Endothelial cell of umbilical vein (primary cell): ENCODE data around the gene TUBB2A. TPM values are rescaled to one million over a fixed set of nuclear protein-coding genes. Genes with fewer than 3 reads are reported as not detected.

ENCODE experiments used
- BruUV-seq: library from RNA; stranded (reverse); fragments of 400-500 nt; replicated peaks from 2 replicates; lab custom pipeline; 2021; lab: Mats Ljungman, UMichigan
- CTCF ChIA-PET: fragments of 300-600, 350-600 bp; sonication (Branson Sonifier 250); formaldehyde crosslinking; loops from one replicate; lab custom pipeline; 2021; ENCODE audit warnings: antibody characterized with exemption, inconsistent platforms; lab: Charles Lee
- POLR2A ChIA-PET: fragments of 300-600, 350-600 bp; sonication (Branson Sonifier 250); formaldehyde crosslinking; loops from one replicate; lab custom pipeline; 2021; ENCODE audit warnings: antibody characterized with exemption, inconsistent platforms; lab: Charles Lee
- DNase-seq: peaks from one replicate; pipeline ENCODE4 v3.0.0-alpha.2; 2011; ENCODE audit warnings: low read depth, low spot score
- FAIRE-seq: peaks from 2 replicates; lab custom pipeline; 2011; peaks lifted over from hg19 to GRCh38; lab: Jason Lieb, UNC
- H2AFZ ChIP-seq: 2 replicates; pipeline ENCODE4 v1.6.0; 2012; ENCODE audit warnings: low read depth, low read length, control low read depth, inconsistent platforms
- H3K27ac ChIP-seq: 2 replicates; pipeline ENCODE4 v1.5.1; 2011; ENCODE audit warnings: low read depth, mild to moderate bottlenecking, control low read depth, low read length, moderate library complexity; ENCODE audit not compliant: insufficient read depth
- H3K27me3 ChIP-seq, 2 experiments: 2 replicates each; pipeline versions ENCODE4 v1.6.0 to v1.6.1; 2011; ENCODE audit warnings: low read length in 2 of 2, mixed read lengths in 1 of 2; ENCODE audit not compliant: control insufficient read depth in 2 of 2, insufficient read depth in 2 of 2
- H3K36me3 ChIP-seq, 2 experiments: 2 replicates in 1 of 2; 3 replicates in 1 of 2; pipeline ENCODE4 v1.5.1; 2011; ENCODE audit warnings: low read length in 2 of 2, mild to moderate bottlenecking in 1 of 2, moderate library complexity in 1 of 2; ENCODE audit not compliant: control insufficient read depth in 2 of 2, insufficient read depth in 2 of 2; ENCODE audit errors: extremely low read depth in 1 of 2
- H3K4me1 ChIP-seq: 3 replicates; pipeline ENCODE4 v1.5.1; 2011; ENCODE audit warnings: mild to moderate bottlenecking, low read length; ENCODE audit not compliant: control insufficient read depth, insufficient read depth; ENCODE audit errors: extremely low read depth
- H3K4me2 ChIP-seq: 2 replicates; pipeline ENCODE4 v1.6.1; 2011; ENCODE audit warnings: low read length, control low read depth, mixed read lengths; ENCODE audit not compliant: insufficient read depth
- H3K4me3 ChIP-seq, 3 experiments: fragments of 200-600 bp in 1 of 3; sonication (generic), shearing (Covaris generic) in 1 of 3; replicated peaks in 1 of 3; 2 replicates each; pipeline ENCODE4 v1.5.1; 2011 to 2016; ENCODE audit warnings: control low read depth in 3 of 3, low read length in 3 of 3, mild to moderate bottlenecking in 2 of 3, inconsistent platforms in 1 of 3, low read depth in 1 of 3, moderate library complexity in 1 of 3; ENCODE audit not compliant: insufficient read depth in 1 of 3
- H3K79me2 ChIP-seq: 2 replicates; pipeline ENCODE4 v1.6.0; 2012; ENCODE audit warnings: low read length, inconsistent platforms; ENCODE audit not compliant: control insufficient read depth, insufficient read depth
- H3K9ac ChIP-seq: replicated peaks from 2 replicates; pipeline ENCODE3; 2011; ENCODE audit warnings: low read length, control low read depth; ENCODE audit not compliant: insufficient read depth; ENCODE audit errors: extremely low read depth
- H3K9me1 ChIP-seq: replicated peaks from 3 replicates; pipeline ENCODE4 v1.6.0; 2011; ENCODE audit warnings: mild to moderate bottlenecking, low read length; ENCODE audit not compliant: control insufficient read depth, insufficient read depth; ENCODE audit errors: extremely low read depth
- H3K9me3 ChIP-seq: replicated peaks from 2 replicates; pipeline ENCODE4 v1.5.1; 2012; ENCODE audit warnings: low read length, inconsistent platforms; ENCODE audit not compliant: control insufficient read depth, insufficient read depth
- H4K20me1 ChIP-seq: replicated peaks from 2 replicates; pipeline ENCODE3; 2011; ENCODE audit warnings: mild to moderate bottlenecking, low read length; ENCODE audit not compliant: control insufficient read depth, insufficient read depth; ENCODE audit errors: extremely low read depth
- CTCF ChIP-seq, 2 donors: IDR thresholded peaks; 1 replicate in 1 of 2; 2 replicates in 1 of 2; pipeline ENCODE4 v1.5.1; 2011; ENCODE audit warnings: low read length in 2 of 2, mild to moderate bottlenecking in 2 of 2, moderate library complexity in 2 of 2, control low read depth in 1 of 2, inconsistent platforms in 1 of 2, low read depth in 1 of 2; ENCODE audit not compliant: insufficient read depth in 1 of 2; ENCODE audit errors: extremely low read depth in 1 of 2
- EZH2 ChIP-seq: IDR thresholded peaks from 2 replicates; pipeline ENCODE4 v1.6.1; 2012; ENCODE audit warnings: borderline replicate concordance, low read depth, mild to moderate bottlenecking, moderate library complexity, low read length, inconsistent platforms; ENCODE audit not compliant: severe bottlenecking
- FOS ChIP-seq: IDR thresholded peaks from 2 replicates; pipeline ENCODE4 v1.6.1; 2011; ENCODE audit warnings: mild to moderate bottlenecking, low read length, moderate library complexity, borderline replicate concordance; ENCODE audit not compliant: insufficient read depth
- GATA2 ChIP-seq: IDR thresholded peaks from 2 replicates; pipeline ENCODE4 v1.7.0; 2011; ENCODE audit warnings: low read depth, mild to moderate bottlenecking, moderate library complexity, mixed read lengths, low read length; ENCODE audit not compliant: insufficient read length, insufficient read depth
- JUN ChIP-seq: IDR thresholded peaks from 2 replicates; pipeline ENCODE4 v1.6.1; 2011; ENCODE audit warnings: borderline replicate concordance, low read depth; ENCODE audit not compliant: insufficient read length, insufficient read depth
- MYC ChIP-seq: IDR thresholded peaks from one replicate; pipeline ENCODE4 v1.6.1; 2011; ENCODE audit warnings: mild to moderate bottlenecking, low read depth, low read length
- POLR2A ChIP-seq: IDR thresholded peaks from 2 replicates; pipeline ENCODE4 v1.6.1; 2012; ENCODE audit warnings: low read depth, mild to moderate bottlenecking, control low read depth, low read length
- POLR2AphosphoS5 ChIP-seq: IDR thresholded peaks from 2 replicates; pipeline ENCODE4 v1.6.1; 2012; ENCODE audit warnings: low read depth, mild to moderate bottlenecking, control low read depth, low read length, moderate library complexity; ENCODE audit not compliant: insufficient read depth
- dilution Hi-C: fragments of 300-500 bp; cut with MboI; formaldehyde crosslinking; loops from one replicate; pipeline ENCODE4 v1.15.0; 2019; ENCODE audit warnings: low sequenced_read_pairs; ENCODE audit not compliant: extremely low pct_ligation_motif_present
- intact Hi-C: fragments of 100-400 bp; cut with micrococcal nuclease; formaldehyde crosslinking; loops from one replicate; pipeline ENCODE4 v1.10.0; 2022
- polyA plus RNA-seq, 4 experiments: library from polyadenylated mRNA; depleted of rRNA in 3 of 4; stranded (reverse) in 3 of 4; unstranded in 1 of 4; fragments of >200 nt; gene quantifications; 2 replicates each; pipeline versions ENCODE4 v1.2.1 to v1.2.3, GENCODE V29; 2011 to 2012; ENCODE audit warnings: missing spikeins in 1 of 4
- total RNA-seq: library from RNA; stranded (reverse); gene quantifications from 2 replicates; pipeline ENCODE4 v1.2.3, GENCODE V29; 2021
- TF ChIP-seq, protein P1 (sequence below): IDR thresholded peaks from 2 replicates; pipeline ENCODE4 v1.6.1; 2011; ENCODE audit not compliant: insufficient read depth, insufficient read length

The TUBB2A gene
- total and polyA plus RNA-seq, 2 donors (not counting 3 experiments of a cell fraction or from before 2014, with no cell fraction given): 80.3 to 99.2 TPM

GRCh38 chr6:3144571-3144970 lies 12.8 kb downstream of the TUBB2A start:
- no peaks in the 10 kb centered on the region for H4K20me1 ChIP-seq
- no peak for TF ChIP-seq JUN
- TF ChIP-seq EZH2: no peak
- TF ChIP-seq FOS: no peak
- TF ChIP-seq CTCF (IDR thresholded peaks at IDR 0.05; ENCODE audit: extremely low read depth in 1 of 2, insufficient read depth in 1 of 2, low read depth in 1 of 2, low read length in 2 of 2): no peak
- TF ChIP-seq, protein P1, sequence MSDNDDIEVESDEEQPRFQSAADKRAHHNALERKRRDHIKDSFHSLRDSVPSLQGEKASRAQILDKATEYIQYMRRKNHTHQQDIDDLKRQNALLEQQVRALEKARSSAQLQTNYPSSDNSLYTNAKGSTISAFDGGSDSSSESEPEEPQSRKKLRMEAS: no peak
- no peak for TF ChIP-seq MYC
- no peak for TF ChIP-seq POLR2AphosphoS5
- no peak for TF ChIP-seq GATA2
- no peak for TF ChIP-seq POLR2A
- H3K36me3 ChIP-seq: peaks cover 0 to 3% of the 10 kb centered on the region in 2 experiments
- no TSS peak for BruUV-seq
- FAIRE-seq (no peak), DNase-seq (no peak)
- no peak overlapping the region for H3K4me2 ChIP-seq
- intact Hi-C loops: no loop called here
- no peaks in the 10 kb centered on the region for H3K79me2 ChIP-seq
- ChIA-PET CTCF (interaction anchor here (1.0 kb wide), 1 partner anchor 107 kb away, joined by 3 read pairs; no protein-coding TSS in a partner anchor), POLR2A (no interaction called here)
- dilution Hi-C loops: no loop called here
- H3K9me3 ChIP-seq: no peaks in the 10 kb centered on the region
- no peaks in the 10 kb centered on the region for H3K27me3 ChIP-seq
- no peak overlapping the region for H3K27ac ChIP-seq
- no peak overlapping the region for H3K9ac ChIP-seq
- no peak overlapping the region for H3K4me3 ChIP-seq
- H3K4me1 ChIP-seq: no peaks in the 10 kb centered on the region
- no peaks in the 10 kb centered on the region for H3K9me1 ChIP-seq
- H2AFZ ChIP-seq: no peak overlapping the region
